Activated CD4-positive, alpha-beta memory T cell treated with anti-CD3 and anti-CD28 coated beads for 36 hours (primary cell): Measurements from ENCODE around the gene HOXB2. TPM values are rescaled to one million over a fixed set of nuclear protein-coding genes. Genes with fewer than 3 reads are reported as not detected.

ENCODE experiments used
- CTCF ChIA-PET: fragments of 350-600 bp; sonication (Branson Sonifier 250); formaldehyde crosslinking; loops from one replicate; lab custom pipeline; 2021; ENCODE audit warnings: antibody characterized with exemption, inconsistent platforms; lab: Charles Lee
- POLR2A ChIA-PET: fragments of 350-600 bp; sonication (Branson Sonifier 250); formaldehyde crosslinking; loops from one replicate; lab custom pipeline; 2021; ENCODE audit warnings: antibody characterized with exemption; lab: Charles Lee
- DNase-seq: peaks from one replicate; pipeline ENCODE4 v3.0.0-alpha.2; 2020
- H3K27ac Mint-ChIP-seq: one replicate; pipeline ENCODE4 v1.8.0; 2021; ENCODE audit warnings: mixed read lengths
- H3K27me3 Mint-ChIP-seq: one replicate; pipeline ENCODE4 v1.8.0; 2021; ENCODE audit warnings: mixed read lengths
- H3K36me3 Mint-ChIP-seq: one replicate; pipeline ENCODE4 v1.8.0; 2021; ENCODE audit warnings: mixed read lengths
- H3K4me1 Mint-ChIP-seq: one replicate; pipeline ENCODE4 v1.8.0; 2021; ENCODE audit warnings: low read depth, mixed read lengths
- H3K4me3 Mint-ChIP-seq: one replicate; pipeline ENCODE4 v1.8.0; 2021; ENCODE audit warnings: mild to moderate bottlenecking, mixed read lengths
- H3K9me3 Mint-ChIP-seq: one replicate; pipeline ENCODE4 v1.8.0; 2021; ENCODE audit warnings: mixed read lengths
- intact Hi-C: fragments of 100-400 bp; cut with micrococcal nuclease; formaldehyde crosslinking; loops from one replicate; pipeline ENCODE4 v1.15.1; 2023
- total RNA-seq, 2 experiments: library from RNA; stranded (reverse); gene quantifications; one replicate each; pipeline ENCODE4 v1.2.3, GENCODE V29; 2021

The HOXB2 gene
- total RNA-seq, result 10 to 100 TPM; 13.3 to 16.8 TPM

- H3K27ac Mint-ChIP-seq, result peak within 1 kb of the TSS; percentile 96
- H3K9me3 Mint-ChIP-seq, result no peaks in the 10 kb centered on the region
- POLR2A ChIA-PET, result no interaction called here
- H3K4me3 Mint-ChIP-seq, result peak within 1 kb of the TSS; percentile 84
- no peak for DNase-seq
- H3K4me1 Mint-ChIP-seq, result peaks cover 37% of the 10 kb centered on the region
- H3K36me3 Mint-ChIP-seq, result peaks cover 11% of the 10 kb centered on the region
- CTCF ChIA-PET, result no interaction called here
- intact Hi-C loops, result no loop called here
- peaks cover 18% of the 10 kb centered on the region for H3K27me3 Mint-ChIP-seq
These were observed at the start of gene HOXB2 for GRCh38 chr17:48545022-48545375. Gene HOXB2, minus strand, starts transcription at chr17:48545109. Its CDS starts 198 bp downstream, at chr17:48544911.

GRCh38 chr17:48593840-48594537 is 49.1 kb upstream of the HOXB2 start:
- H3K9me3 Mint-ChIP-seq, result no peaks in the 10 kb centered on the region
- ChIA-PET CTCF (interaction anchor here (0.6 to 6.0 kb wide), 39 partner anchors 19 to 569 kb away, joined by 3 to 94 read pairs (median 7); partner anchors contain the start of genes HOXB8, HOXB9 and SNX11), POLR2A (no interaction called here)
- no peaks in the 10 kb centered on the region for H3K36me3 Mint-ChIP-seq
- H3K27me3 Mint-ChIP-seq, result peaks cover 73% of the 10 kb centered on the region
- H3K4me3 Mint-ChIP-seq, result peak overlapping the region; percentile 72
- H3K27ac Mint-ChIP-seq, result no peak overlapping the region
- intact Hi-C loops, result loop anchor here (1.0 to 5.0 kb wide), 3 partner anchors 257 to 567 kb away; no protein-coding TSS in a partner anchor
- peaks cover 31% of the 10 kb centered on the region for H3K4me1 Mint-ChIP-seq
- DNase-seq, result peak; percentile 88

GRCh38 chr17:48593126-48593829 is 48.4 kb upstream of the HOXB2 start, which contains the start of gene HOXB5:
Gene HOXB5, minus strand, starts transcription at chr17:48593779. Its CDS starts 97 bp downstream, at chr17:48593682.
- Mint-ChIP-seq H3K9me3 (no peaks in the 10 kb centered on the region), H3K36me3 (no peaks in the 10 kb centered on the region), H3K27me3 (peaks cover 71% of the 10 kb centered on the region), H3K4me3 (peak within 1 kb of the TSS; percentile 72), H3K4me1 (peaks cover 27% of the 10 kb centered on the region), H3K27ac (no peak within 1 kb of the TSS)
- intact Hi-C loops, result loop anchor here (1.0 to 5.0 kb wide), 3 partner anchors 256 to 566 kb away; no protein-coding TSS in a partner anchor
- ChIA-PET POLR2A (interaction anchor here (0.9 kb wide), 1 partner anchor 30 kb away, joined by 3 read pairs; no protein-coding TSS in a partner anchor), CTCF (interaction anchor here (0.6 to 6.0 kb wide), 70 partner anchors 14 to 568 kb away, joined by 3 to 94 read pairs (median 5); partner anchors contain the start of genes HOXB8, HOXB9 and SNX11)
- DNase-seq, result no peak

- Mint-ChIP-seq H3K27ac (no peak overlapping the region), H3K4me1 (peaks cover 21% of the 10 kb centered on the region), H3K36me3 (no peaks in the 10 kb centered on the region), H3K27me3 (peaks cover 72% of the 10 kb centered on the region), H3K9me3 (no peaks in the 10 kb centered on the region), H3K4me3 (peak overlapping the region; percentile 40)
- ChIA-PET CTCF (interaction anchor here (0.6 to 6.0 kb wide), 59 partner anchors 15 to 567 kb away, joined by 3 to 94 read pairs (median 5); partner anchors contain the start of genes HOXB8 and HOXB9), POLR2A (interaction anchor here (0.9 kb wide), 1 partner anchor 31 kb away, joined by 3 read pairs; no protein-coding TSS in a partner anchor)
- intact Hi-C loops, result loop anchor here (2.0 to 5.0 kb wide), 2 partner anchors 256 to 565 kb away; no protein-coding TSS in a partner anchor
- DNase-seq, result no peak
These were observed 47.7 kb upstream of the HOXB2 start for GRCh38 chr17:48592577-48592976.

- no peak overlapping the region for H3K4me3 Mint-ChIP-seq
- CTCF ChIA-PET, result interaction anchor here (1.3 to 6.0 kb wide), 17 partner anchors 15 to 328 kb away, joined by 3 to 94 read pairs (median 11); partner anchors contain the start of gene HOXB8
- peaks cover 16% of the 10 kb centered on the region for H3K4me1 Mint-ChIP-seq
- intact Hi-C loops, result loop anchor here (2.0 to 5.0 kb wide), 2 partner anchors 255 to 565 kb away; no protein-coding TSS in a partner anchor
- POLR2A ChIA-PET, result no interaction called here
- DNase-seq, result no peak
- H3K9me3 Mint-ChIP-seq, result no peaks in the 10 kb centered on the region
- peaks cover 74% of the 10 kb centered on the region for H3K27me3 Mint-ChIP-seq
- H3K36me3 Mint-ChIP-seq, result no peaks in the 10 kb centered on the region
- H3K27ac Mint-ChIP-seq, result no peak overlapping the region
These were observed 47.2 kb upstream of the HOXB2 start for GRCh38 chr17:48592057-48592514.

- peaks cover 12% of the 10 kb centered on the region for H3K4me1 Mint-ChIP-seq
- H3K4me3 Mint-ChIP-seq, result no peak overlapping the region
- peaks cover 74% of the 10 kb centered on the region for H3K27me3 Mint-ChIP-seq
- DNase-seq, result no peak
- H3K36me3 Mint-ChIP-seq, result no peaks in the 10 kb centered on the region
- intact Hi-C loops, result loop anchor here (2.0 to 5.0 kb wide), 2 partner anchors 255 to 564 kb away; no protein-coding TSS in a partner anchor
- H3K9me3 Mint-ChIP-seq, result no peaks in the 10 kb centered on the region
- POLR2A ChIA-PET, result no interaction called here
- H3K27ac Mint-ChIP-seq, result no peak overlapping the region
- CTCF ChIA-PET, result interaction anchor here (2.1 to 6.0 kb wide), 7 partner anchors 99 to 327 kb away, joined by 11 to 94 read pairs (median 34); no protein-coding TSS in a partner anchor
These were observed 46.5 kb upstream of the HOXB2 start for GRCh38 chr17:48591255-48592056.

- ChIA-PET CTCF (interaction anchor here (0.6 to 4.6 kb wide), 2 partner anchors 98 to 239 kb away, joined by 4 to 37 read pairs; no protein-coding TSS in a partner anchor), POLR2A (no interaction called here)
- Mint-ChIP-seq H3K27ac (no peak overlapping the region), H3K27me3 (peaks cover 76% of the 10 kb centered on the region), H3K4me1 (peaks cover 16% of the 10 kb centered on the region), H3K4me3 (no peak overlapping the region), H3K9me3 (no peaks in the 10 kb centered on the region), H3K36me3 (no peaks in the 10 kb centered on the region)
- DNase-seq, result no peak
- intact Hi-C loops, result loop anchor here (5.0 kb wide), 1 partner anchor 563 kb away; no protein-coding TSS in a partner anchor
These were observed 45.8 kb upstream of the HOXB2 start for GRCh38 chr17:48590607-48591161.

- Mint-ChIP-seq H3K27ac (no peak within 1 kb of the TSS), H3K36me3 (no peaks in the 10 kb centered on the region), H3K4me3 (no peak within 1 kb of the TSS), H3K27me3 (peaks cover 74% of the 10 kb centered on the region), H3K9me3 (no peaks in the 10 kb centered on the region), H3K4me1 (peaks cover 22% of the 10 kb centered on the region)
- POLR2A ChIA-PET, result no interaction called here
- intact Hi-C loops, result loop anchor here (5.0 kb wide), 1 partner anchor 563 kb away; no protein-coding TSS in a partner anchor
- DNase-seq, result no peak
- CTCF ChIA-PET, result interaction anchor here (0.6 to 4.6 kb wide), 4 partner anchors 89 to 238 kb away, joined by 4 to 37 read pairs (median 9); no protein-coding TSS in a partner anchor
These were observed 45.1 kb upstream of the HOXB2 start, which contains the start of gene HOXB3 for GRCh38 chr17:48589831-48590606. Gene HOXB3, minus strand, starts transcription at chr17:48590241. Its CDS starts 37,767 bp downstream, at chr17:48552474.

- peaks cover 24% of the 10 kb centered on the region for H3K4me1 Mint-ChIP-seq
- no peak overlapping the region for H3K4me3 Mint-ChIP-seq
- intact Hi-C loops, result no loop called here
- no peaks in the 10 kb centered on the region for H3K9me3 Mint-ChIP-seq
- POLR2A ChIA-PET, result no interaction called here
- CTCF ChIA-PET, result interaction anchor here (1.0 to 3.2 kb wide), 5 partner anchors 12 to 238 kb away, joined by 3 to 14 read pairs (median 9); no protein-coding TSS in a partner anchor
- H3K27ac Mint-ChIP-seq, result no peak overlapping the region
- H3K27me3 Mint-ChIP-seq, result peaks cover 74% of the 10 kb centered on the region
- DNase-seq, result no peak
- H3K36me3 Mint-ChIP-seq, result no peaks in the 10 kb centered on the region
These were observed 44.3 kb upstream of the HOXB2 start for GRCh38 chr17:48589060-48589830.
